Small intestine (tissue), 7 donors: Measurements from ENCODE around the gene SOCS1. TPM values are rescaled to one million over a fixed set of nuclear protein-coding genes. Genes with fewer than 3 reads are reported as not detected.
A peak's percentile ranks its signal among the peaks of the same experiment; 100 is the strongest.

Experiments used
- DNase-seq, 2 donors: peaks; one replicate each; pipeline versions ENCODE4 v3.0.0 to v3.0.0-alpha.2; 2013
- FAIRE-seq: peaks from 2 replicates; lab custom pipeline; 2012; peaks lifted over from hg19 to GRCh38; lab: Jason Lieb, UNC
- H3K27ac ChIP-seq, 3 donors: one replicate each; pipeline ENCODE4 v1.5.1; 2013; ENCODE audit warnings: low read length in 2 of 3, mild to moderate bottlenecking in 2 of 3, control low read depth in 1 of 3, inconsistent platforms in 1 of 3, low read depth in 1 of 3, moderate library complexity in 1 of 3
- H3K27me3 ChIP-seq, 3 donors: one replicate each; pipeline ENCODE4 v1.6.1; 2013; ENCODE audit warnings: low read length in 3 of 3, inconsistent platforms in 1 of 3; ENCODE audit not compliant: control insufficient read depth in 3 of 3, insufficient read depth in 3 of 3
- H3K36me3 ChIP-seq, 3 donors: one replicate each; pipeline ENCODE4 v1.6.1; 2013; ENCODE audit warnings: low read length in 3 of 3, inconsistent platforms in 1 of 3, low read depth in 1 of 3, mild to moderate bottlenecking in 1 of 3, moderate library complexity in 1 of 3; ENCODE audit not compliant: control insufficient read depth in 3 of 3, insufficient read depth in 2 of 3
- H3K4me1 ChIP-seq, 3 donors: one replicate each; pipeline ENCODE4 v1.6.1; 2013; ENCODE audit warnings: low read length in 2 of 3, inconsistent platforms in 1 of 3, low read depth in 1 of 3, mild to moderate bottlenecking in 1 of 3, moderate library complexity in 1 of 3; ENCODE audit not compliant: control insufficient read depth in 3 of 3, insufficient read depth in 2 of 3
- H3K4me3 ChIP-seq, 3 donors: one replicate each; pipeline ENCODE4 v1.5.1; 2013; ENCODE audit warnings: low read length in 3 of 3, control low read depth in 1 of 3, inconsistent platforms in 1 of 3, low read depth in 1 of 3, mild to moderate bottlenecking in 1 of 3, moderate library complexity in 1 of 3
- H3K9me3 ChIP-seq, 2 donors: one replicate each; pipeline ENCODE4 v1.6.1; 2013; ENCODE audit warnings: low read depth in 1 of 2, low read length in 1 of 2; ENCODE audit not compliant: control insufficient read depth in 2 of 2, insufficient read depth in 1 of 2
- WGBS, 3 donors: extraction: QIAGEN DNeasy Blood & Tissue Kit; methylation state at CpG; one replicate each; pipeline ENCODE4 v1.1.7; 2013; 5-methylcytosine and 5-hydroxymethylcytosine counted together
- polyA plus RNA-seq, 4 donors: library from polyadenylated mRNA; stranded (reverse) in 3 of 4; unstranded in 1 of 4; fragments of 200-250 nt in 3 of 4; fragments of 120-200 nt in 1 of 4; gene quantifications; one replicate each; pipeline versions ENCODE4 v1.2.1 to v1.2.3, GENCODE V29; 2013
- donor health status: healthy with polysubstance abuse.
- donor health status: control.
- donor health status: control.
- donor health status: Bipolar disorder and iron deficiency.
- donor health status: healthy.

SOCS1 gene
- polyA plus RNA-seq, 4 donors: 1.9 to 15.0 (median 5.1) TPM

DNA sequence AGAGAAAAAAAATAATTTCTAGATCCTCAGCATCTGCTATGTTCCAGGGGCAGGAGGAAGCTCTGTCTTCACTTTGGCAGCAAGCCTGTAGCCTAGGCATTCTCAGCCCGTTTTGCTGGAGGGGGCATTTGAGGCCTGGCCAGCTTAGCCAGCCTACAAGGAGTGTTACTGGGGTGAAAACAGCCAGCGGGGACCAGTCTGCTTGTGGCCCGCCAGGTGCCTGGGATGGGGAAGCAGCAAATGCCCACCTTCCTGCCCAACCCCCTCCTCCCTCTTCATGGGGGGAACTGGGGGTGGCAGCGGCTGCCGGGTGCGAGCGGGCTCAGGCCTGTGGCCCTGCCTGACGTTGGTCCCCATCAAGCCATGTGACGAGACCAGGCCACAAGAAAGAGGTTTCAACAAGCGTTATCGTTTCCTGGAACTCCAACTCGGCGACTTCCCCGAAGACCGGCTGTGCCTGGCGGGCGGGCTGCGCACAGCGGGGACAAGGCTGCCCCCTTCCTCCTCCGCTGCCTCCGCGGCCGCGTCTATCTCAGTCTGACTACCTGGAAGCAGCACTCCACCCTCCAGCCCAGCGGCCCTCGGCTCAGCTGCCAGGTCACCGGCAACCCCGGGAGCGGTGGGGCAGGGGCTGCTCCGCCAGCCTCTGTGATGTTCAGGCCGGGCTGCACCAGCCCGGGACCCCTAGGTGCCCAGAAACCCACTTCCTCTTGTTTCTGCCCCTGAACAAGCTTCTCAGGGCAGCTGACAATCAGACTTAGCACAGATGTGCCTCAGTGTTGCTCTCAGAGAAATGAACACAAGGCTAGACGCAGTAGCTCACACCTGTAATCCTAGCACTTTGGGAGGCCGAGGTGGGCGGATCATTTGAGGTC is 22.9 kb downstream of the SOCS1 start:
- WGBS, 3 donors: 48 to 69% (median 63%) methylated on average over 32 to 35 of the region's 35 CpGs
- Histone ChIP-seq H3K27me3 (peaks cover 0 to 3% (median 0%) of the 10 kb centered on the region in 3 donors), H3K9me3 (no peaks in the 10 kb centered on the region), H3K36me3 (no peaks in the 10 kb centered on the region), H3K27ac (peak overlapping the region in 2 of 3 donors; percentile 63 to 91), H3K4me1 (peaks cover 0 to 11% (median 0%) of the 10 kb centered on the region in 3 donors), H3K4me3 (no peak overlapping the region)
- DNase-seq (peak; percentile 39 to 73), FAIRE-seq (no peak)

DNA sequence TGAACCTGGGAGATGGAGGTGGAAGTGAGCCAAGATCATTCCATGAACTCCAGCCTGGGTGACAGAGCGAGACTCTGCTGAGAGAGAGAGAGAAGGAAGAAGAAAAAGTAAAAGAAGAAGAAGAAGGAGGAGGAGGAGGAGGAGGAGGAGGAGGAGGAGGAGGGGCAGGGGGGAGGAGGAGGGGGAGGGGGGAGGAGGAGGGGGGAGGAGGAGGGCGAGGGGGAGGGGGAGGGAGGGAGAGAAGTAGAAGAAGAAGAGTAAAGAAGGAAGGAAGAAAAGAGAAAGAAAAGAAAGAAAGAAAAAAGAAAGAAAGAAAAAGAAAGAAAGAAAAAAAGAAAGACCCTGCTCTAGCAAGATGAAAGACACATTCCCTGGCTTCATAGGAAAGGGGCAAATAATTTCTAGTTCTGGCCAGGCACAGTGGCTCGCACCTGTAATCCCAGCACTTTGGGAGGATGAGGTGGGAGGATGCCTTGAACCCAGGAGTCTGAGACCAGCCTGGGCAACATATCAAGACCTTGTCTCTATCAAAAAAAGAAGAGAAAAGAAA is 23.6 kb downstream of the SOCS1 start:
- DNase-seq (no peak), FAIRE-seq (no peak)
- Histone ChIP-seq H3K4me1 (peaks cover 0 to 11% (median 0%) of the 10 kb centered on the region in 3 donors), H3K4me3 (no peak overlapping the region), H3K27ac (peak overlapping the region in 1 of 3 donors; percentile 91), H3K9me3 (no peaks in the 10 kb centered on the region), H3K27me3 (peaks cover 0 to 3% (median 0%) of the 10 kb centered on the region in 3 donors), H3K36me3 (no peaks in the 10 kb centered on the region)
- 69 to 98% (median 72%) methylated on average over 1 to 2 of the region's 3 CpGs for WGBS, 3 donors

DNA sequence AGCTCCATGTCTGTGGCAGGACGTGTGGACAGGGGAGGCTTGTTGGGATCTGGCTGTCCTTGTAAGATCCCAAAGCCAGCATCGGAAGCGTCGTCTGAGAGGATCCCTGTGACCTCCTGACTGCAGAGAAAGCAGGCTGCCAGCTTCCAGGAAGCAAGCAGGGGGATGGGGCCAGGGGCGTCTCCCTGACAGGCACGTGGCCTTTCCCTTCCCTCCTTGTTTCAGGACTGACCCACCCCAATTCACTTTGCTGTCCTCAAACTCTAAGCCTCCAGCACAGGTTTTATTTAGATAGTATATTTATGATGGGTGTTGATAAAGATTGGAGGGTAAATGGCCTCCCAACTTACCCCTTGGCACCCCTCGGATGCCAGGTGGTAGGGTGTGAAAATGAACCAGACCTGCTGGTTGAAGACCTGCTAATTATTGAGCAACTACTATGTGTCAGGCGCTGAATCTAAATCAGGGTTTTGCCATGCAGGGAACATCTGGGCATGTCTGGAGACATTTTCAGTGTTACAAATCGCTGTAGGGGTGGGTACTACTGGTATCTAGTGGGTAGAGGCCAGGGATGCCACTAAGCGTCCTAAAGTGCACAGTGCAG is 24.5 kb downstream of the SOCS1 start:
- Histone ChIP-seq H3K36me3 (no peaks in the 10 kb centered on the region), H3K9me3 (no peaks in the 10 kb centered on the region), H3K27ac (peak overlapping the region in 1 of 3 donors; percentile 5), H3K4me3 (no peak overlapping the region), H3K4me1 (peaks cover 0 to 11% (median 0%) of the 10 kb centered on the region in 3 donors), H3K27me3 (peaks cover 0 to 3% (median 0%) of the 10 kb centered on the region in 3 donors)
- FAIRE-seq (no peak), DNase-seq (no peak)
- WGBS, 3 donors: 73 to 90% (median 81%) methylated on average over 10 of the region's 10 CpGs

DNA sequence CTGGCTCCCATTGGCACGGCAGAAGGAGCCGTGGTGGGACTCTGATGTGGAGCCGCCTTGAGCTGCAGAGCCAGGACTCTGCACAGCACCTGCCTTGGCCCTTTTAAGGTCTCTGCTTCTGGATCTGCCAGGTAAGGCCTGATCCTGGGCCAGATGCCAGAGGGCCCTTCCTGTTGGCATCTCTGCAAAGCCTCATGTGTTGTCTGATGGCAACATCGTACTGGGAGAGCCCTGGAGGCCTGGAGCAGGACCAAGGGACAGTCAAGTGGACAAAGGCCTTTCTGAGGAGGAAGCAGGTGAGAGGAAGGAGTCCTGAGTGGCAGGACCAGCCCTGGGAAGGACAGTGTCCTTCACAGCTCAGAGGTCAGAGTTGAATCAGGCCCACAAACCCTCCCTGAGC is 26.1 kb downstream of the SOCS1 start:
- Histone ChIP-seq H3K9me3 (no peaks in the 10 kb centered on the region), H3K4me1 (peaks cover 0 to 7% (median 0%) of the 10 kb centered on the region in 3 donors), H3K27ac (no peak overlapping the region), H3K4me3 (no peak overlapping the region), H3K36me3 (no peaks in the 10 kb centered on the region), H3K27me3 (peaks cover 0 to 3% (median 0%) of the 10 kb centered on the region in 3 donors)
- FAIRE-seq: no peak
- 26 to 69% (median 43%) methylated on average over 4 of the region's 4 CpGs for WGBS, 3 donors
- DNase-seq: no peak

DNA sequence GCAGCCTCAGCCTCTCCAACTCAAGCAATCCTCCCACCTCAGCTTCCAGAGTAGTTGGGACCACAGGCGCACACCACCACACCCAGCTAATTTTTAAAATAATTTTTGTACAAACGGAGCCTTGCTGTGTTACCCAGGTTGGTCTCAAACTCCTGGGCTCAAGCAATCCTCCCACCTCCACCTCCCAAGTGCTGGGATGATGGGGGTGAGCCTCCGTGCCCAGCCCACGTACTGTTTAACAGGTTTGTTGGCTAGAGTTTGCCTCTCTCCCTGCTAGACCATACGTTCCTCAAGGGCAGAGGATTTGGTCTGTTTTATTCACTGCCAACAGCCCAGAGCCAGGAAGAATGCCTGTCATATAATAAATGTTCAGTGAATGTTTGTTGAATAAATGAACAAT is 26.6 kb downstream of the SOCS1 start:
- DNase-seq: no peak
- Histone ChIP-seq H3K27ac (no peak overlapping the region), H3K9me3 (no peaks in the 10 kb centered on the region), H3K4me3 (no peak overlapping the region), H3K4me1 (peaks cover 0 to 7% (median 0%) of the 10 kb centered on the region in 3 donors), H3K36me3 (no peaks in the 10 kb centered on the region), H3K27me3 (peaks cover 0 to 3% (median 0%) of the 10 kb centered on the region in 3 donors)
- 65 to 83% (median 70%) methylated on average over 5 of the region's 5 CpGs for WGBS, 3 donors
- FAIRE-seq: no peak

DNA sequence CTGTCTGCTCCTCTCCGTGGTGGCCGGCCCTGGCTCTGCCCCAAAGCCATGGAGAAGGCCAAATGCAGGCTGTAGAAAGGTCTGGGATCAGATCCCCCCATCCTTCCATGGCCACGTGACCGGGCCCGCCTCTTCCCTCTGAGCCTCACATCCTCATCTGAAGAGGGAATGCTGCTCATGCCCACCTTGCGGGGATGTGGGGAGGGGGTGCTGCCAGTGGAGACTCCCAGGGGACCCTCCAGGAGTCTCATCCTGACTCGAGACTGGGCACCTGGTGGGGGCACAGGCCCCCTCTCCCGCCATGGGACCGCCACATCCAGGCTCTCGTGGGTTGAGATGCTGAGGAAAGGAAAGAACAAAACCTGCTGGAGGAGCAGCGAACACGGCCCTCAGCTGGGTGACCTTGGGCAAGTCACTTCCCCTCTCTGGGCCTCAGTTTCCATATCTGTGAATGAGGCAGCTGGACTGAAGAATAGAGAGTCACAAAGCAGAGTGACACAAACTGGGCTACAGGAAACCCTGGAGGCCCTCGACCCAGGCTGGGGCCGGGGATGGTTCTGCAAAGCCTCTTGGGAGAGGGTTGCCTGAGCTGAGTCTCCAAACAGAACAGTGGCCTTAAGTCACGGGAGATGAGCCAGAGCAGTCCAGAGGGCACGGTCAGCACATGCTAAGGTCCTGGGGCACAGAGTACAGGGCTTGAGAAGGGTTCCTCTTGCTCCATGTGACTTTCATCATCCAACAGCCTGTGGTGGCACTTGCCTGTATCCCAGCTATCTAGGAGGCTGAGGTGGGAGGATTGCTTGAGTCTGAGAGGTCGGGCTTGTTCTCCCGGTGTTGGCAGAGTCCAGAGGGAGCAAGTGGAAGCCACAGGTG is 30.1 kb downstream of the SOCS1 start:
- H3K27ac ChIP-seq: peak overlapping the region in 1 of 3 donors; percentile 92
- H3K4me3 ChIP-seq: no peak overlapping the region
- H3K4me1 ChIP-seq: peaks cover 0 to 4% (median 0%) of the 10 kb centered on the region in 3 donors
- no peak for FAIRE-seq
- no peaks in the 10 kb centered on the region for H3K9me3 ChIP-seq
- 75 to 80% (median 76%) methylated on average over 17 to 18 of the region's 18 CpGs for WGBS, 3 donors
- H3K36me3 ChIP-seq: no peaks in the 10 kb centered on the region
- no peak for DNase-seq
- H3K27me3 ChIP-seq: no peaks in the 10 kb centered on the region

DNA sequence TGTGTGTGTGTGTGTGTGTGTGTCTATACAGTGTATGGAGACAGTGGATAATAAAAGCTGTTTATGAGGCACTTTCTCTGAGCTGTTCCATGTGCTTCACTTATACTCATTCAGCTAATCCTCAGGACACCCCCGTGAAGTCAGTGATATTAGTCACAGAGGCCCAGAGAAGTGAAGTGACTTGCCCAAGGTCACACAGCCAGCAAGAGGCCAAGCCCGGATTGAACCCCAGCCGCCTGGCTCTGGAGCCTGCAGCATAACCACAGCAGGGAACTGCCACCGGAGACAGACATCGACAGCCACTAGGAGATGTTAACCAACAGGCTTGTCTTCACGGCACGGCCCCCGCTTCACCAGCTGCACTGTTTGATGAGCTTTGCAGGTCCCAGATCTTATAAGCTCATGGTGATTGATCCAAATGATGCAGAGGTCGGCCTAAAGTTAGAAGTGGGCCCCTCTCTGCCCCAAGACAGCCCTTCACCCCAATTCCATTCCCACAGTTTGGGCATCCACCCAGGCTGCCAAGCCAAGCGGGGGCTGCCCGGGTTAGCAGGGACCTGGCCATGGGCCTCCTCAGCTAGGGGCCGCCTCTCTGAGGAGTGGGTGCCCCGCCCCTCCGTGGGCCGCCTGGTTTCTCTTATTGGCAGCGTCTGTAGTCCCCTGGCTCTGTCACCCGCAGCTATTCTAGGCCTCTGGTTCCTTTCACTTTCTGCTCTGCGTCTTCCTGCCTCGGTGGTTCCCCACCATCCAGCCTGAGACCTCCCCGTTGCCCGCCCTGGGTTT is 30.9 kb downstream of the SOCS1 start:
- no peak for FAIRE-seq
- H3K4me3 ChIP-seq: no peak overlapping the region

More for the DNA sequence above, 30.9 kb downstream of the SOCS1 start:
- Histone ChIP-seq H3K27ac (peak overlapping the region in 2 of 3 donors; percentile 48 to 92), H3K9me3 (no peaks in the 10 kb centered on the region), H3K4me1 (peaks cover 0 to 4% (median 0%) of the 10 kb centered on the region in 3 donors), H3K27me3 (no peaks in the 10 kb centered on the region), H3K36me3 (no peaks in the 10 kb centered on the region)
- DNase-seq: peak in 1 of 2 donors; percentile 64
- WGBS, 3 donors: 52 to 61% (median 54%) methylated on average over 21 of the region's 21 CpGs
